Measurements from ENCODE around the gene B9D2.

B9D2 gene

DNA sequence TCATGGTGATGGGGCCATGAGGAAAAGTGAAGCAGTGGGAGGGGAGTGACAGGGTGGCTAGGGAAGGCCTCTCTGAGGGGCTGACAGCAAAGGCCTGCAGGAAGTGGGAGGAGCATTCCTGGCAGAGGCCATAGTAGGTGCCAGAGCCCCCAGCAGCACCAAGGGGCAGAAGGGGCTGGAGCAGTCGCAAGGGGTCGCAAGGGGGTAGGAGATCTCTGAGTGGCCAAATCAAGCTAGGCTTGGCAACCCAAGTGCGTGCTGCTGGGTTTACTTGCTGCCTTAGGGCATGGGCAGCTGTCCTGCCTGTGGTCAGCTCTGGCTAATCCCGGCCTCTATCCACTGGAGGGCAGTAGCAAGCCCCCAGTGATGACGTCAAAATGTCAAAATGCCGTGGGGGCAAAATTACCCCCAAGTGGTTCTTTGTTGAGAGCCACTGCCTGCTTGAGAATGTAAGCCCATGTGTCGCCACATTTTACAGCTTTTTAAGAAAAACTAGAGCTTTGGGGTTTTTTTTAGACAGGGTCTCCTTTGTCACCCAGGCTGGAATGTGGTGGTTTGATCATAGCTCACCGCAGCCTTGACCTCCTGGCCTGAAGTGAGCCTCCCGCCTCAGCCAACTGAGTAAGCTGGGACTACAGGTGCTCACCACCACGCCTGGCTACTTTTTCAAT, 42.2 kb downstream of the B9D2 start:
- ChIA-PET POLR2A (interaction anchor here (1.3 to 2.9 kb wide), 2 partner anchors 31 to 57 kb away, joined by 4 to 22 read pairs; partner anchors contain the start of genes HNRNPUL1 and TGFB1), CTCF (interaction anchor here (0.5 to 2.2 kb wide), 24 partner anchors 11 to 964 kb away, joined by 3 to 14 read pairs (median 4); partner anchors contain the start of genes B9D2 and TGFB1)
- Histone ChIP-seq H3K36me3 (ENCODE audit: control insufficient read depth in 2 of 2, insufficient read depth in 1 of 2, low read length in 2 of 2) (peaks cover 31 to 54% of the 10 kb centered on the region in 2 experiments), H3K4me3 (ENCODE audit: low read depth, low read length) (no peak overlapping the region), H3K4me1 (ENCODE audit: control insufficient read depth, insufficient read depth, low read length) (peaks cover 22% of the 10 kb centered on the region), H3K9me3 (ENCODE audit: control insufficient read depth, insufficient read depth, low read depth, low read length) (no peaks in the 10 kb centered on the region), H3K27ac (ENCODE audit: extremely low read depth, low read depth, low read length) (no peak overlapping the region)
- TF ChIP-seq, protein P1, sequence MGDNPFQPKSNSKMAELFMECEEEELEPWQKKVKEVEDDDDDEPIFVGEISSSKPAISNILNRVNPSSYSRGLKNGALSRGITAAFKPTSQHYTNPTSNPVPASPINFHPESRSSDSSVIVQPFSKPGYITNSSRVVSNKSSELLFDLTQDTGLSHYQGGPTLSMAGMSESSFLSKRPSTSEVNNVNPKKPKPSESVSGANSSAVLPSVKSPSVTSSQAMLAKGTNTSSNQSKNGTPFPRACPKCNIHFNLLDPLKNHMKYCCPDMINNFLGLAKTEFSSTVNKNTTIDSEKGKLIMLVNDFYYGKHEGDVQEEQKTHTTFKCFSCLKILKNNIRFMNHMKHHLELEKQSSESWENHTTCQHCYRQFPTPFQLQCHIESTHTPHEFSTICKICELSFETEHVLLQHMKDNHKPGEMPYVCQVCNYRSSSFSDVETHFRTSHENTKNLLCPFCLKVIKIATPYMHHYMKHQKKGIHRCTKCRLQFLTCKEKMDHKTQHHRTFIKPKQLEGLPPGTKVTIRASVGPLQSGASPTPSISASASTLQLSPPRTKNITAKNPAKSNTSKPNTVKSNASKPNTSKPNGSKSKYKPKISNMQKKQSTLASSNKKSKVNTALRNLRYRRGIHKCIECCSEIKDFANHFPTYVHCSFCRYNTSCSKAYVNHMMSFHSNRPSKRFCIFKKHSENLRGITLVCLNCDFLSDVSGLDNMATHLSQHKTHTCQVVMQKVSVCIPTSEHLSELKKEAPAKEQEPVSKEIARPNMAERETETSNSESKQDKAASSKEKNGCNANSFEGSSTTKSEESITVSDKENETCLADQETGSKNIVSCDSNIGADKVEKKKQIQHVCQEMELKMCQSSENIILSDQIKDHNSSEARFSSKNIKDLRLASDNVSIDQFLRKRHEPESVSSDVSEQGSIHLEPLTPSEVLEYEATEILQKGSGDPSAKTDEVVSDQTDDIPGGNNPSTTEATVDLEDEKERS (tag by site-specific recombination; IDR thresholded peaks at IDR 0.05), result no peak
- TF ChIP-seq, protein P2, sequence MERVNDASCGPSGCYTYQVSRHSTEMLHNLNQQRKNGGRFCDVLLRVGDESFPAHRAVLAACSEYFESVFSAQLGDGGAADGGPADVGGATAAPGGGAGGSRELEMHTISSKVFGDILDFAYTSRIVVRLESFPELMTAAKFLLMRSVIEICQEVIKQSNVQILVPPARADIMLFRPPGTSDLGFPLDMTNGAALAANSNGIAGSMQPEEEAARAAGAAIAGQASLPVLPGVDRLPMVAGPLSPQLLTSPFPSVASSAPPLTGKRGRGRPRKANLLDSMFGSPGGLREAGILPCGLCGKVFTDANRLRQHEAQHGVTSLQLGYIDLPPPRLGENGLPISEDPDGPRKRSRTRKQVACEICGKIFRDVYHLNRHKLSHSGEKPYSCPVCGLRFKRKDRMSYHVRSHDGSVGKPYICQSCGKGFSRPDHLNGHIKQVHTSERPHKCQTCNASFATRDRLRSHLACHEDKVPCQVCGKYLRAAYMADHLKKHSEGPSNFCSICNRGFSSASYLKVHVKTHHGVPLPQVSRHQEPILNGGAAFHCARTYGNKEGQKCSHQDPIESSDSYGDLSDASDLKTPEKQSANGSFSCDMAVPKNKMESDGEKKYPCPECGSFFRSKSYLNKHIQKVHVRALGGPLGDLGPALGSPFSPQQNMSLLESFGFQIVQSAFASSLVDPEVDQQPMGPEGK (tag by site-specific recombination; IDR thresholded peaks at IDR 0.05), result 0 out of 2 replicates have a peak, but pooled peaks have one; percentile 36
- TF ChIP-seq, protein P3, sequence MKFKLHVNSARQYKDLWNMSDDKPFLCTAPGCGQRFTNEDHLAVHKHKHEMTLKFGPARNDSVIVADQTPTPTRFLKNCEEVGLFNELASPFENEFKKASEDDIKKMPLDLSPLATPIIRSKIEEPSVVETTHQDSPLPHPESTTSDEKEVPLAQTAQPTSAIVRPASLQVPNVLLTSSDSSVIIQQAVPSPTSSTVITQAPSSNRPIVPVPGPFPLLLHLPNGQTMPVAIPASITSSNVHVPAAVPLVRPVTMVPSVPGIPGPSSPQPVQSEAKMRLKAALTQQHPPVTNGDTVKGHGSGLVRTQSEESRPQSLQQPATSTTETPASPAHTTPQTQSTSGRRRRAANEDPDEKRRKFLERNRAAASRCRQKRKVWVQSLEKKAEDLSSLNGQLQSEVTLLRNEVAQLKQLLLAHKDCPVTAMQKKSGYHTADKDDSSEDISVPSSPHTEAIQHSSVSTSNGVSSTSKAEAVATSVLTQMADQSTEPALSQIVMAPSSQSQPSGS (tag by site-specific recombination; IDR thresholded peaks at IDR 0.05; ENCODE audit: low read depth), result peak; percentile 55
- TF ChIP-seq, protein P4, sequence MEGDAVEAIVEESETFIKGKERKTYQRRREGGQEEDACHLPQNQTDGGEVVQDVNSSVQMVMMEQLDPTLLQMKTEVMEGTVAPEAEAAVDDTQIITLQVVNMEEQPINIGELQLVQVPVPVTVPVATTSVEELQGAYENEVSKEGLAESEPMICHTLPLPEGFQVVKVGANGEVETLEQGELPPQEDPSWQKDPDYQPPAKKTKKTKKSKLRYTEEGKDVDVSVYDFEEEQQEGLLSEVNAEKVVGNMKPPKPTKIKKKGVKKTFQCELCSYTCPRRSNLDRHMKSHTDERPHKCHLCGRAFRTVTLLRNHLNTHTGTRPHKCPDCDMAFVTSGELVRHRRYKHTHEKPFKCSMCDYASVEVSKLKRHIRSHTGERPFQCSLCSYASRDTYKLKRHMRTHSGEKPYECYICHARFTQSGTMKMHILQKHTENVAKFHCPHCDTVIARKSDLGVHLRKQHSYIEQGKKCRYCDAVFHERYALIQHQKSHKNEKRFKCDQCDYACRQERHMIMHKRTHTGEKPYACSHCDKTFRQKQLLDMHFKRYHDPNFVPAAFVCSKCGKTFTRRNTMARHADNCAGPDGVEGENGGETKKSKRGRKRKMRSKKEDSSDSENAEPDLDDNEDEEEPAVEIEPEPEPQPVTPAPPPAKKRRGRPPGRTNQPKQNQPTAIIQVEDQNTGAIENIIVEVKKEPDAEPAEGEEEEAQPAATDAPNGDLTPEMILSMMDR (tag by site-specific recombination; IDR thresholded peaks at IDR 0.05), result peak; percentile 76
- TF ChIP-seq GLIS2 (tag by site-specific recombination; IDR thresholded peaks at IDR 0.05) (peak; percentile 60; the same call in 1 of the 2 replicates), GFI1B (tag by site-specific recombination; IDR thresholded peaks at IDR 0.05) (no peak), ZBTB21 (tag by site-specific recombination; IDR thresholded peaks at IDR 0.05) (peak; percentile 86), ZNF629 (tag by site-specific recombination; IDR thresholded peaks at IDR 0.05) (peak; percentile 92)

DNA sequence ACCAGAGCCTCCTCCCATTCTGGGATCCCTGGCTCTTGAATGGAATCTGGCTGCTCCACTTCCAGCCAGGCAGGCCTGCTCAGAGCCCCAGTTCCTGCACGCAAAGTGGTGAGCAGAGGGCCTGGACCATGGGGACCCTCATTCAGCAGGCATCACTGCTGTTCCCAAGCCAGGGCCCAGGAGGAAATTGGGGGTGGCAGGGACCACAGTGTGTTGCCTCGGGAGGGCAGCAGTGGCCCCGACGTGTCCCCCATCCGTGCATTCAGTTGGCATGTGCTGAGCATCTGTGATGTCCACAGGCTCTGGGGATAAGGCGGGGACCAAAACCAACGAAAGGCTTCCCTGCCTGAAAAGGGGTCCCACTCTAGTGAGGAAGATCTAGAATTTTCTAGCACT, 42.7 kb downstream of the B9D2 start:
- Histone ChIP-seq H3K36me3 (ENCODE audit: control insufficient read depth in 2 of 2, insufficient read depth in 1 of 2, low read length in 2 of 2) (peaks cover 34 to 59% of the 10 kb centered on the region in 2 experiments), H3K4me1 (ENCODE audit: control insufficient read depth, insufficient read depth, low read length) (peaks cover 22% of the 10 kb centered on the region), H3K27ac (ENCODE audit: extremely low read depth, low read depth, low read length) (no peak overlapping the region), H3K4me3 (ENCODE audit: low read depth, low read length) (no peak overlapping the region), H3K9me3 (ENCODE audit: control insufficient read depth, insufficient read depth, low read depth, low read length) (no peaks in the 10 kb centered on the region)
- POLR2A ChIA-PET, result interaction anchor here (2.9 kb wide), 1 partner anchor 31 kb away, joined by 22 read pairs; the partner anchor contains the start of gene TGFB1
- CTCF ChIA-PET, result interaction anchor here (0.7 to 2.2 kb wide), 13 partner anchors 15 to 964 kb away, joined by 3 to 11 read pairs (median 4); partner anchors contain the start of gene TGFB1
- TF ChIP-seq ZNF221 (tag by site-specific recombination; IDR thresholded peaks at IDR 0.05; ENCODE audit: borderline replicate concordance) (no peak), ZNF660 (tag by site-specific recombination; IDR thresholded peaks at IDR 0.05) (no peak), RBAK (tag by site-specific recombination; IDR thresholded peaks at IDR 0.05) (no peak), ZNF350 (tag by site-specific recombination; IDR thresholded peaks at IDR 0.05) (no peak), ZXDB (tag by site-specific recombination; IDR thresholded peaks at IDR 0.05) (no peak)
- TF ChIP-seq, protein P3 (tag by site-specific recombination; IDR thresholded peaks at IDR 0.05; ENCODE audit: low read depth), result no peak
- TF ChIP-seq, protein P5, sequence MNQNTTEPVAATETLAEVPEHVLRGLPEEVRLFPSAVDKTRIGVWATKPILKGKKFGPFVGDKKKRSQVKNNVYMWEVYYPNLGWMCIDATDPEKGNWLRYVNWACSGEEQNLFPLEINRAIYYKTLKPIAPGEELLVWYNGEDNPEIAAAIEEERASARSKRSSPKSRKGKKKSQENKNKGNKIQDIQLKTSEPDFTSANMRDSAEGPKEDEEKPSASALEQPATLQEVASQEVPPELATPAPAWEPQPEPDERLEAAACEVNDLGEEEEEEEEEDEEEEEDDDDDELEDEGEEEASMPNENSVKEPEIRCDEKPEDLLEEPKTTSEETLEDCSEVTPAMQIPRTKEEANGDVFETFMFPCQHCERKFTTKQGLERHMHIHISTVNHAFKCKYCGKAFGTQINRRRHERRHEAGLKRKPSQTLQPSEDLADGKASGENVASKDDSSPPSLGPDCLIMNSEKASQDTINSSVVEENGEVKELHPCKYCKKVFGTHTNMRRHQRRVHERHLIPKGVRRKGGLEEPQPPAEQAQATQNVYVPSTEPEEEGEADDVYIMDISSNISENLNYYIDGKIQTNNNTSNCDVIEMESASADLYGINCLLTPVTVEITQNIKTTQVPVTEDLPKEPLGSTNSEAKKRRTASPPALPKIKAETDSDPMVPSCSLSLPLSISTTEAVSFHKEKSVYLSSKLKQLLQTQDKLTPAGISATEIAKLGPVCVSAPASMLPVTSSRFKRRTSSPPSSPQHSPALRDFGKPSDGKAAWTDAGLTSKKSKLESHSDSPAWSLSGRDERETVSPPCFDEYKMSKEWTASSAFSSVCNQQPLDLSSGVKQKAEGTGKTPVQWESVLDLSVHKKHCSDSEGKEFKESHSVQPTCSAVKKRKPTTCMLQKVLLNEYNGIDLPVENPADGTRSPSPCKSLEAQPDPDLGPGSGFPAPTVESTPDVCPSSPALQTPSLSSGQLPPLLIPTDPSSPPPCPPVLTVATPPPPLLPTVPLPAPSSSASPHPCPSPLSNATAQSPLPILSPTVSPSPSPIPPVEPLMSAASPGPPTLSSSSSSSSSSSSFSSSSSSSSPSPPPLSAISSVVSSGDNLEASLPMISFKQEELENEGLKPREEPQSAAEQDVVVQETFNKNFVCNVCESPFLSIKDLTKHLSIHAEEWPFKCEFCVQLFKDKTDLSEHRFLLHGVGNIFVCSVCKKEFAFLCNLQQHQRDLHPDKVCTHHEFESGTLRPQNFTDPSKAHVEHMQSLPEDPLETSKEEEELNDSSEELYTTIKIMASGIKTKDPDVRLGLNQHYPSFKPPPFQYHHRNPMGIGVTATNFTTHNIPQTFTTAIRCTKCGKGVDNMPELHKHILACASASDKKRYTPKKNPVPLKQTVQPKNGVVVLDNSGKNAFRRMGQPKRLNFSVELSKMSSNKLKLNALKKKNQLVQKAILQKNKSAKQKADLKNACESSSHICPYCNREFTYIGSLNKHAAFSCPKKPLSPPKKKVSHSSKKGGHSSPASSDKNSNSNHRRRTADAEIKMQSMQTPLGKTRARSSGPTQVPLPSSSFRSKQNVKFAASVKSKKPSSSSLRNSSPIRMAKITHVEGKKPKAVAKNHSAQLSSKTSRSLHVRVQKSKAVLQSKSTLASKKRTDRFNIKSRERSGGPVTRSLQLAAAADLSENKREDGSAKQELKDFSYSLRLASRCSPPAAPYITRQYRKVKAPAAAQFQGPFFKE (tag by site-specific recombination; IDR thresholded peaks at IDR 0.05; ENCODE audit: borderline replicate concordance), result no peak
